Activated naive CD4-positive, alpha-beta T cell treated with anti-CD3 and anti-CD28 coated beads, Interleukin-2, amount 50 U/mL, for 72 hours (primary cell): Measurements from ENCODE around the gene DCUN1D5. TPM values are rescaled to one million over a fixed set of nuclear protein-coding genes. Genes with fewer than 3 reads are reported as not detected.

Experiments used
- ATAC-seq, 2 donors: fragments of 150-1000 bp; cut with Tn5 transposase; 2 replicates each; pipeline ENCODE4 v1.10.0; 2021; ENCODE audit warnings: mild to moderate bottlenecking in 2 of 2, moderate library complexity in 2 of 2
- DNase-seq, 2 donors: peaks; one replicate each; pipeline ENCODE4 v3.0.0; 2021 to 2022; ENCODE audit warnings: low spot score in 2 of 2
- H3K27ac Mint-ChIP-seq, 2 donors: one replicate each; pipeline ENCODE4 v1.8.0; 2022; ENCODE audit warnings: mild to moderate bottlenecking in 2 of 2, mixed read lengths in 2 of 2
- H3K36me3 Mint-ChIP-seq, 2 donors: one replicate each; pipeline ENCODE4 v1.8.0; 2022; ENCODE audit warnings: mixed read lengths in 2 of 2
- H3K9me3 Mint-ChIP-seq, 2 donors: one replicate each; pipeline ENCODE4 v1.8.0; 2022; ENCODE audit warnings: mixed read lengths in 2 of 2
- total RNA-seq, 2 donors: library from RNA; stranded (reverse); gene quantifications; one replicate each; pipeline ENCODE4 v1.2.3, GENCODE V29; 2022

The DCUN1D5 gene
- 10 to 100 TPM; 35.6 to 63.1 TPM for total RNA-seq

- Mint-ChIP-seq H3K27ac (peak within 1 kb of the TSS; percentile 93 to 95), H3K9me3 (no peaks in the 10 kb centered on the region), H3K36me3 (peaks cover 15 to 38% of the 10 kb centered on the region in 2 donors)
- ATAC-seq (peak; percentile 94 to 99), DNase-seq (peak; percentile 94 to 96)
These were observed at the start of gene DCUN1D5 for GRCh38 chr11:103091801-103092524. Gene DCUN1D5 (minus strand): TSS chr11:103092160. CDS start chr11:103091872, 288 bp downstream.

GRCh38 chr11:103125462-103125861 lies 33.5 kb upstream of the DCUN1D5 start:
- H3K27ac Mint-ChIP-seq, result no peak overlapping the region
- H3K9me3 Mint-ChIP-seq, result no peaks in the 10 kb centered on the region
- DNase-seq (no peak), ATAC-seq (peak in 1 of 2 donors; percentile 59)
- no peaks in the 10 kb centered on the region for H3K36me3 Mint-ChIP-seq

- H3K36me3 Mint-ChIP-seq, result no peaks in the 10 kb centered on the region
These were observed 22.9 kb upstream of the DCUN1D5 start for GRCh38 chr11:103114836-103115235.

GRCh38 chr11:103112364-103112763 lies 20.4 kb upstream of the DCUN1D5 start:
- no peak for DNase-seq
- Mint-ChIP-seq H3K27ac (no peak overlapping the region), H3K36me3 (no peaks in the 10 kb centered on the region), H3K9me3 (no peaks in the 10 kb centered on the region)
- ATAC-seq, result no peak

More at GRCh38 chr11:103114836-103115235, 22.9 kb upstream of the DCUN1D5 start:
- no peaks in the 10 kb centered on the region for H3K9me3 Mint-ChIP-seq
- ATAC-seq, result no peak
- no peak overlapping the region for H3K27ac Mint-ChIP-seq
- DNase-seq, result no peak

- no peaks in the 10 kb centered on the region for H3K9me3 Mint-ChIP-seq
These were observed 19.4 kb upstream of the DCUN1D5 start for GRCh38 chr11:103111400-103111799.

GRCh38 chr11:103110391-103110790 lies 18.4 kb upstream of the DCUN1D5 start:
- no peak for ATAC-seq
- DNase-seq, result no peak
- H3K36me3 Mint-ChIP-seq, result no peaks in the 10 kb centered on the region
- no peak overlapping the region for H3K27ac Mint-ChIP-seq
- no peaks in the 10 kb centered on the region for H3K9me3 Mint-ChIP-seq

More at GRCh38 chr11:103111400-103111799, 19.4 kb upstream of the DCUN1D5 start:
- ATAC-seq (no peak), DNase-seq (no peak)
- H3K36me3 Mint-ChIP-seq, result no peaks in the 10 kb centered on the region
- no peak overlapping the region for H3K27ac Mint-ChIP-seq

- no peaks in the 10 kb centered on the region for H3K36me3 Mint-ChIP-seq
- H3K27ac Mint-ChIP-seq, result peak overlapping the region; percentile 86 to 95
- no peaks in the 10 kb centered on the region for H3K9me3 Mint-ChIP-seq
- ATAC-seq (peak in 1 of 2 donors; percentile 1), DNase-seq (peak in 1 of 2 donors; percentile 4)
These were observed 17.9 kb upstream of the DCUN1D5 start for GRCh38 chr11:103109818-103110388.

GRCh38 chr11:103108933-103109817 lies 17.2 kb upstream of the DCUN1D5 start, which contains the start of gene DYNC2H1:
Gene DYNC2H1 (plus strand): TSS chr11:103109426. CDS start chr11:103109575, 149 bp downstream.
- H3K9me3 Mint-ChIP-seq, result no peaks in the 10 kb centered on the region
- peak within 1 kb of the TSS; percentile 86 to 95 for H3K27ac Mint-ChIP-seq
- peak; percentile 82 to 88 for DNase-seq
- ATAC-seq, result peak; percentile 97 to 98
- no peaks in the 10 kb centered on the region for H3K36me3 Mint-ChIP-seq

GRCh38 chr11:103097279-103097678 lies 5.3 kb upstream of the DCUN1D5 start:
- Mint-ChIP-seq H3K27ac (no peak overlapping the region), H3K9me3 (no peaks in the 10 kb centered on the region), H3K36me3 (peaks cover 10 to 11% of the 10 kb centered on the region in 2 donors)
- DNase-seq (no peak), ATAC-seq (no peak)

- H3K27ac Mint-ChIP-seq, result peak overlapping the region; percentile 93 to 95
- peaks cover 15 to 38% of the 10 kb centered on the region in 2 donors for H3K36me3 Mint-ChIP-seq
- DNase-seq (peak; percentile 44 to 56), ATAC-seq (peak; percentile 36 to 50)
- no peaks in the 10 kb centered on the region for H3K9me3 Mint-ChIP-seq
These were observed 728 bp downstream of the DCUN1D5 start for GRCh38 chr11:103091064-103091800.

- Mint-ChIP-seq H3K9me3 (no peaks in the 10 kb centered on the region), H3K27ac (no peak overlapping the region), H3K36me3 (peaks cover 0 to 26% of the 10 kb centered on the region in 2 donors)
- DNase-seq (no peak), ATAC-seq (no peak)
These were observed 5.5 kb downstream of the DCUN1D5 start for GRCh38 chr11:103086461-103086860.

- no peaks in the 10 kb centered on the region for H3K9me3 Mint-ChIP-seq
- DNase-seq (no peak), ATAC-seq (no peak)
- peaks cover 0 to 20% of the 10 kb centered on the region in 2 donors for H3K36me3 Mint-ChIP-seq
- H3K27ac Mint-ChIP-seq, result peak overlapping the region in 1 of 2 donors; percentile 9
These were observed 6.1 kb downstream of the DCUN1D5 start for GRCh38 chr11:103085758-103086365.

- DNase-seq (no peak), ATAC-seq (no peak)
- no peak overlapping the region for H3K27ac Mint-ChIP-seq
- H3K9me3 Mint-ChIP-seq, result no peaks in the 10 kb centered on the region
- peaks cover 15 to 30% of the 10 kb centered on the region in 2 donors for H3K36me3 Mint-ChIP-seq
These were observed 12.1 kb downstream of the DCUN1D5 start for GRCh38 chr11:103079833-103080232.

- Mint-ChIP-seq H3K9me3 (no peaks in the 10 kb centered on the region), H3K27ac (no peak overlapping the region), H3K36me3 (peaks cover 15 to 30% of the 10 kb centered on the region in 2 donors)
- ATAC-seq (no peak), DNase-seq (no peak)
These were observed 13.2 kb downstream of the DCUN1D5 start for GRCh38 chr11:103078710-103079109.

- ATAC-seq, result no peak
- H3K27ac Mint-ChIP-seq, result no peak overlapping the region
- peaks cover 15 to 30% of the 10 kb centered on the region in 2 donors for H3K36me3 Mint-ChIP-seq
- DNase-seq, result no peak
- H3K9me3 Mint-ChIP-seq, result no peaks in the 10 kb centered on the region
These were observed 14.4 kb downstream of the DCUN1D5 start for GRCh38 chr11:103077554-103077953.

GRCh38 chr11:103076361-103076760 lies 15.6 kb downstream of the DCUN1D5 start:
- DNase-seq (no peak), ATAC-seq (no peak)
- Mint-ChIP-seq H3K36me3 (peaks cover 15 to 30% of the 10 kb centered on the region in 2 donors), H3K9me3 (no peaks in the 10 kb centered on the region), H3K27ac (no peak overlapping the region)
